Measurements from ENCODE around the gene AIFM2.

The AIFM2 gene

GRCh38 chr10:70131560-70131937, 1.1 kb downstream of the AIFM2 start:
- DNase-seq (ENCODE audit: extremely low read depth, insufficient read length) = no peak
- Histone ChIP-seq H3K36me3 (ENCODE audit: control insufficient read depth, insufficient read depth, low read length) (peaks cover 9% of the 10 kb centered on the region), H3K27me3 (replicated peaks; ENCODE audit: control insufficient read depth, insufficient read depth, low read length) (no peaks in the 10 kb centered on the region), H3K4me3 (replicated peaks; ENCODE audit: low read depth, low read length) (peak overlapping the region; percentile 76)
- TF ChIP-seq CTCF (IDR thresholded peaks at IDR 0.05; ENCODE audit: insufficient read depth, low read length, poor library complexity, severe bottlenecking) = no peak

GRCh38 chr10:70130878-70131559, 1.6 kb downstream of the AIFM2 start:
- Histone ChIP-seq H3K36me3 (ENCODE audit: control insufficient read depth, insufficient read depth, low read length) (peaks cover 9% of the 10 kb centered on the region), H3K27me3 (replicated peaks; ENCODE audit: control insufficient read depth, insufficient read depth, low read length) (no peaks in the 10 kb centered on the region), H3K4me3 (replicated peaks; ENCODE audit: low read depth, low read length) (peak overlapping the region; percentile 76)
- no peak for TF ChIP-seq CTCF (IDR thresholded peaks at IDR 0.05; ENCODE audit: insufficient read depth, low read length, poor library complexity, severe bottlenecking)
- no peak for DNase-seq (ENCODE audit: extremely low read depth, insufficient read length)

GRCh38 chr10:70126700-70127395, 5.8 kb downstream of the AIFM2 start:
- Histone ChIP-seq H3K36me3 (ENCODE audit: control insufficient read depth, insufficient read depth, low read length) (peaks cover 17% of the 10 kb centered on the region), H3K27me3 (replicated peaks; ENCODE audit: control insufficient read depth, insufficient read depth, low read length) (no peaks in the 10 kb centered on the region), H3K4me3 (replicated peaks; ENCODE audit: low read depth, low read length) (no peak overlapping the region)
- no peak for DNase-seq (ENCODE audit: extremely low read depth, insufficient read length)
- no peak for TF ChIP-seq CTCF (IDR thresholded peaks at IDR 0.05; ENCODE audit: insufficient read depth, low read length, poor library complexity, severe bottlenecking)

- H3K36me3 ChIP-seq (ENCODE audit: control insufficient read depth, insufficient read depth, low read length) = peaks cover 21% of the 10 kb centered on the region
- no peak overlapping the region for H3K4me3 ChIP-seq (replicated peaks; ENCODE audit: low read depth, low read length)
- TF ChIP-seq CTCF (IDR thresholded peaks at IDR 0.05; ENCODE audit: insufficient read depth, low read length, poor library complexity, severe bottlenecking) = no peak
- no peaks in the 10 kb centered on the region for H3K27me3 ChIP-seq (replicated peaks; ENCODE audit: control insufficient read depth, insufficient read depth, low read length)
- DNase-seq (ENCODE audit: extremely low read depth, insufficient read length) = no peak
Measured at GRCh38 chr10:70125918-70126552, 6.6 kb downstream of the AIFM2 start.

GRCh38 chr10:70124918-70125317, 7.7 kb downstream of the AIFM2 start:
- no peak for TF ChIP-seq CTCF (IDR thresholded peaks at IDR 0.05; ENCODE audit: insufficient read depth, low read length, poor library complexity, severe bottlenecking)
- DNase-seq (ENCODE audit: extremely low read depth, insufficient read length) = no peak
- Histone ChIP-seq H3K27me3 (replicated peaks; ENCODE audit: control insufficient read depth, insufficient read depth, low read length) (no peaks in the 10 kb centered on the region), H3K4me3 (replicated peaks; ENCODE audit: low read depth, low read length) (no peak overlapping the region), H3K36me3 (ENCODE audit: control insufficient read depth, insufficient read depth, low read length) (peaks cover 26% of the 10 kb centered on the region)
